T-helper 2 cell (primary cell): ENCODE data around the gene CEP85L.

ENCODE experiments used
- DNase-seq, 5 experiments: peaks; one replicate each; pipeline versions ENCODE4 v3.0.0 to v3.0.0-alpha.2; 2012 to 2022
- total RNA-seq, 2 donors: gene quantifications; one replicate each; lab custom pipeline; 2026; lab: John Stamatoyannopoulos, UW

CEP85L gene
- 169 to 189 reads per million in 2 donors for total RNA-seq

DNA sequence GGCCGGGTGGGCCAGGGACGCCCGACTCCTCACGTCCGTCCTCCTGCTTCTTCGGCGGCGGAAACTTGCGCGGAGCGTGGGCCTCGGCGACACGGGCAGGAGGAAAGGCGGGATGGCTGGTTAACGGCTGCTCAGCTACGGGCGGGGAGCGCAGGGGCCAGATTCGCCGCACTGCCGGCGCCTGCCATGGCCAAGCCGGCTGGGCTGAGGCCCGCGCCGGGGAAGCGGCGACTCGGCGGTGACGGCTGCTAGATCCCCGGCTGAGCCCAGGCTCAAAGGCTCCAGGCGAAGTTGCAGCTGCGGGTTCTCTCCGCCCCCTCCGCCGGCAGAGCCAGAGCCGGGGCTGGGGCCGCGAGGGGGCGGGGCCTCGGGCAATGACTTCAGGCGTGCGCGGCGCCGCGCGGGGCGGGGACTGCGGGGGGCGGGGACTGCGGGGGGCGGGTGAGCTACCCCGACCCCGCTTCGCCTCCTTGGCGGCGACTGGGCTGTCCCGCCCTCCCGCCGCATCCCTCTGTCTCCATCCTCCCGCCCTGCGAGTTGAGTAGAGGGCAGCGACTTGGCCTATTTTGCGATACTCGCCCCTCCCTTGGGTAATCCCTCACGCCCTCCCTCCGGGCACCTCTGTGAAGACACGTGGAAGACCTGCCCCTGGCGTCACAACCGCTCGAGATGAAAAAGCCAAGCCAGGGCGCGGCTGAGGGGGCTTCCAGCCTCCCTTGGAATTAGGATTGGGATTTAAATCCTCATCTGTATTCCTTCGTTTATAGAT is at the start of gene CEP85L:
TSS of gene CEP85L (minus strand) at position 310 of the 769 bp plus-strand sequence. CDS start 322 bp downstream, outside the sequence.
- peak; percentile 82 to 94 (median 88) for DNase-seq

DNA sequence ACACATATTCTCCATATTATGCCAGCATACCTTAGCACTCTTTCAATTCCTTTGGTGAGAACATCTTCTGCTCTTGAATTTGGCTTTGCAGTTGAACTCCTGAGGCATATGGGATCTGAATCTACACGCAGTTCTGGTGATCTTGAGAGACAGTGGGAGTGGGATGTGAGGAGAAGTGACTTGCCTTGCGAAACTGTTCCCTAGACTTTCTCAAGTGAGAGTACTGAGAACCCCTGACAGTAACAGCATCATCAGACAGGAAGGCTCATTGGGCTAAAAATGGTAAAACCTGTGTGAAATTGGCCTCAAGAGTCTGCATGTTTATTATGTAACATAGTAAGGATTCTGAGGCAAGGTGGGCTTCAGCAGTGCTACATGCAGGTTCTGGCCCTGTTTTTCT is 49.1 kb upstream of the CEP85L start:
- no peak for DNase-seq

DNA sequence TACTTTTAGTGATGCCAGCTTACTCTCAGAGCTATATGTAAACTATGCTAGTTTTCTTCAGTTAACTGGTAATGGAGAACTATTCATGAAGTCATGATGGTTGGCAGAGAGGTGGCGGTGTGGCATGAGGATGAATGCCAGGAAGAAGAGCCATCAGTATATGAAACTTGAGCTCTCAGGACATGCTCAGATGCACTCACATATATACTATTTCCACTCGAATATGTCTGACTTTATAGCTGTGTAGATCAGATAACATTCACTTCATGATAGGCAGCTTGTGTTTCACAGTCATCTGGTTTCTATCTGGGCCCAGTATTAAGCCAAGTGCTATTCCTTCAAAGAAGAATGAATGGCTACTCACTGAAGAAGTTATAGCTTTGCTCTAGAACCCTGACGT is 46.2 kb upstream of the CEP85L start:
- DNase-seq: no peak

DNA sequence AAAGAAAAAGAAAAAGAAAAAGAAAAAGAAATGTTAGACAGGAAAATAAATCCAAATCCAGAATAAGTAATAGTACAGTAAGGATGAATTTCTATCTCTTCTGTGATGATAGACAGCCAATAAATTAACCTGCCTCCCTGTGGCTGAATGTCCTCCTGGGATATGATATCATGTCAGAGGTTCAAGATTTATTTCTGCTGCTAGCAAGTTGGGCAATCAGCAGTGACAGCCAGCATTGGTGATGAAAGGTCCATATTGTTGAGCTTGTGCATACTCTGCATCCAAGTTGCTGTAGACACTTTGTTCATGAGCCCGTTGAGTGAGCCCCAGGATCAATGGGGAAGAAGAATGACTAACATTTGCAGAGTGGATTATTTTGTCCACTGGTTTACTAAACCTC is 44.9 kb upstream of the CEP85L start:
- DNase-seq: no peak

DNA sequence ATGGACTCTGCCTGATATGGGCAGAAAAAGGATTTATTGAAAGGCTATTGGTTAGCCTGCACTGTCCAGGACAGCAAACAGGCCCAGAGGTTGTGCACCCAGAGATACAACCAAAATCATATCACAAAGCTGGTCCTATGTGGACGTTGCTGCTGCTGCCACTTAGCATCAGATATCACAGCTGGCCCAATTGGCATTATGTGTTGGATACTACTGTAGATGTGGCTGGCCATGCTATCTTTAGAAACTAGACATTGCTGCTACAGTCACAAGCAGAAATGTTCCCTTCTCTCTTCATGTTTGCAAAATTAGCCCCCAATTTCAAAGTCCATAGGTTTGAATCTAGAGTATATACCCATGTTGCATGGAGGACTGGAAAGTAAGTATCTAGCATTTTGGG is 42.2 kb upstream of the CEP85L start:
- no peak for DNase-seq

DNA sequence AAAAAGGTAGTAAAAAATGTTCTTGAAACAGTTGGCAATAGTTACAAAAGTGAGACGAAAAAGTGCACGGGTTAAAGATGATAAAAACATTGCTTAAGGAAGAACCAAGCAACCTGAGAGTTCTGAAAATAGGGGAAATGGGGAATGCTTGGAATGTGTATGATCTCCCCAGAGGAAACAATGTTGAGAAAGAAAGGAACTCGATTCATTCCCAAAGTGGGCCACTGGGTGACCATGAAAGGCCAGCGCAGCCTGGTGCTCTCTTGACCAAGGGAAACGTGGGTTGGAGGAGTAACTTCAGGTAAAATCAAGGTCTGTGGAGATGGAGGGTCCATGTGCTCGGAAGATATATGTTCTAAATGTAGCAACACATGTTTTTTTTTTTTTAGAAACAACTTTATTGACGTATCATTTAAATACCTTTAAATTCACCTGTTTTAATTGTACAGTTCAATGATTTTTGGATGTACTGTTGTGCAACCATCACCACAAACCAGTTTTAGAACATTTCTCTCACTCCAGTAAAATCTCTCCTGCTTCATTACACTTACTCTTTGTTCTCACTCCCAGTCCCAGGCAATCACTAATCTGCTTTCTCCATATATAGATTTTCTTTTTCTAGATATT is 34.5 kb upstream of the CEP85L start:
- no peak for DNase-seq

DNA sequence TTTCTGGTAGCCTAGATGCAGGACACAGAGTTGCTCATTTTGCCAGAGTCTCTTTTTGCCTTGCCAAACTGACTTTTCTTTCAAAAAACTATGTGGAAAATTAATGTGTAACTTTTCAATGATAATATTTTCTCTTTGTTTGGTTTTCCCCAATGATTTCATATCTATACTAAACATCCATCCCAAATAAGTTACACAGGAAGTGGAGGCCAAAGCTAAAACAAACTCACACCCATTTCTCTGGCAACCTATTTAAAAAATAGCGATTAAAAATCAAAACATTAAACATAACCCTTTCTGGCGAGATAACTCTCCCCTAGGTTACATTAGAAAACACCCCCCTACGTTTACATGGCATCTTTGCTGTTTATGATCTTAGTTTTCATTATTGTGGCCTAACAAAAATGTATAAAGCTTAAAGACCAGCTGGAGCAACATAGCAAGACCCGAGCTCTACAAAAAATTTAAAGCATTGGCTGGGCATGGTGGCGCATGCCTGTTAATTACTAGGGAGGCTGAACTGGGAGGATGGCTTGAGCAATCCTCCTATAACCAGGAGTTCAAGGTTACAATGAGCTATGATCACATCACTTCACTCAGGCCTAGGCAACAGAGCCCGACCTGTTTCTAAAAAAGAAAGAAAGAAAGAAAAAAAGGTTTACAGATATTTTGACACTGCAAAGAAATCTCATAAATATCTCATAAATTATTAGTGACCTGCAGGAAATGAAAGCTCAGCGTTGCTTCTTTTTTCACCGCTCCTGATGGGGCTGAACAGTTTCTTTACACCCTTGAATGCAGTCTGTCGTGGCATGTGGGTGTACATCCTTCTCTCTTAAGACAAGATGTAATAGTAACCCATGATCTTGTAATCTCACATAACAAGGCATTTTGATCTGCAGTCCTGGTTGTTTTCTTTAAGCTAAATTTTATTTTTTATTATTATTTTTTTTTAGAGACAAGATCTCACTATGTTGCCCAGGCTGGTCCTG is 32.8 kb upstream of the CEP85L start:
- DNase-seq: no peak

DNA sequence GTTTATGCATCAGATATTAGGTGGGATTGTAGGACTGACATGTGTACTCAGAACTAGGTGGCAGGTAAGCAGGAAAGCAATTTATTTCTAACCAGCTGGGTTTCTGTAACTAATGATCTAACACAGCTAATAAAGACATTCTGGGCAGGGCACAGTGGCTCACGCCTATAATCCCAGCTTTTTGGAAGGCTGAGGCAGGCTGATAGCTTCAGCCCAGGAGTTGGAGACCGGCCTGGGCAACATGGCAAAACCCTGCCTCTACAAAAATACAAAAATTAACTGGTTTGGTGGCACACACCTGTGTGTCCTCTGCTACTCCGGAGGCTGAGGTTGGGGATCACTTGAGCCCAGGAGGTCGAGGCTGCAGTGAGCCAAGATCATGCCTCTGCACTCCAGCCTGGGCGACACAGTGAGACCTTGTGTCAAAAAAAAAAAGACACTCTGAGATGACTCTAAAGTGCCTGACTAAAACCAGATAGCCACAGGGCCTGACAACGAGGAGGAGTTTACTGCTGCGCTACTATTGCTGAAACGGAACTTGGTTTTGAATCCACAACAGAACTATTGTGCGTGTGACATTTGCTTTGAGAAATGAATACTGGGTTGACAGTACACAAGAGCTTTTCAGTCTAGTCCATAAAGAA is 29.2 kb upstream of the CEP85L start:
- peak in 1 of 5 experiments; percentile 65 for DNase-seq

DNA sequence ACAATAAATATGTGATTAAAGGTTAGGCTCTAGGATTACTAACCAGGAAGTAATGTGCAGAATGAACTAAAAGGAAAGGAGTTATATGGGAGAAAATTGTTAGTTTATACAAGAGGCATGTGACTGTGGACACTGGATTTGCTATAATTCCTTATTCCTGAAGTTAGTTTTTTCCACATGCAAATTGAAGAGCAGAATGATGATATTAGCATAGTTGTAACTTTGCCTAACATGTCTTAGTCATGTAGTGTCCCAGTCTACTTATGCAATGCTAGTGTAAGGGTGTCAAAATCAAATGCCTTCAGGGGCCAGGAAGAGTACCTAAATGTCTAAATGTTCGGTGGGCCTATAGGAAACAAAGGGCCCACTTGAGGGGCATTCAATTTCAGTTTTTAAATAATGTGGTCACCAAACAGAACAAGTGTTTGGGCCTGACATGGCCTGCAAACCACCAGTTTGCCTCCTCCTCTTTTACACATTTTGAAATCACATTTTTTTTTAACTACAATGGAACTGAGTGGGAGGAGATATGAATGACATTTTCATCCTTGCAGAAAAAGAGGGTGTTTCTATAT is 28.0 kb upstream of the CEP85L start:
- DNase-seq: no peak

DNA sequence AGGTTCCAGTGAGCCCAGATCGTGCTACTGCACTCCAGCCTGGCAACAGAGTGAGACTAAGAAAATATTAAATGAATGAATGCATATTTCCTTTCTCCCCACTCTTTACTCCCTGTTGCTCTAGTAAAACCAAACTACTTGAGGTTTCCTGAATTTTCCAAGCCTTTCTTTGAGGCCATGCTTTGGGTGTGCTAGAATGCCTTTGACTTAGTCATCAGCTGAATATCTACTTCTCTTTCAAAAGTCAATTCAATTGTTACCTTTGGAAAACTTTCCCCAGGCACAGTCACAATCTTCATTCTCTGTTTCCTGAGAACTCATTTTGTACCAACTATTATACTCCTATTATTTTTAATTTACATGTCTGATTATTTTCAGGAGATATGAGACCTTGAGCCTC is 27.5 kb upstream of the CEP85L start:
- no peak for DNase-seq

DNA sequence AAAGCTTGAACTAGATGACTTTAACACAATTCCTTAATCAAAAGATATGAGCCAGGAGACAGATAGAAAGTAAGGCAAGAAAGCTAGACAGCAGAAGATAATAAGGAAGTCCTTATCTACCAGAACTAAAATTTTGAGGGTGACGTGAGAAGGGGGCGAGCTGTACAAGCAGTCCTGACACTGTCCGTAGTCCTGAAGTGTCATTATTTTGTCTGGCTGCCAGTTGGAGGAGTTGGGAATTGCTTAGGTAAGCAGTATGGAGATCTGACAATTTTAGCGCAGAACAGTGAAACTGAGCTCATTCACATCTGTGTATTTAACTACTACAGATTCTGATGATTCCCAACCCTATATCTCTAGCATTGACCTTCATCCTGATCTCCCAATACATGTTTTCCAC is 25.8 kb upstream of the CEP85L start:
- no peak for DNase-seq

DNA sequence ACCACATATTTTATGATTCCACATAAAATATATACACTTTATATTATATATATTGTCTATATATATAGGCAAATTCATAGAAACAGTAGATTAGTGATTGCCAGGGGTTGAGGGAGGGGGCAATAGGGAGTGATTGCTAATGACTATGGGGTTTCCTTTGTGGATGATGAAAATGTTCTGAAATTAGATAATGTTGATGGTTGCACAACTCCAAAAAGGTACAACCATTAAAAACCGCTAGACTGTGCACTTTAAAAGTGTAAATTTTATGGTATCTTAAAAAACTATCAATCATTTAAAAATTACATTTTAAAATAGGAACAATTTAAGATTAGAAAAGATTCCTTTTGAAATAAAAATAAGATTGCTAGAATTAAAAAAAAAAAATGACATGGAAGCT is 23.8 kb upstream of the CEP85L start:
- no peak for DNase-seq

DNA sequence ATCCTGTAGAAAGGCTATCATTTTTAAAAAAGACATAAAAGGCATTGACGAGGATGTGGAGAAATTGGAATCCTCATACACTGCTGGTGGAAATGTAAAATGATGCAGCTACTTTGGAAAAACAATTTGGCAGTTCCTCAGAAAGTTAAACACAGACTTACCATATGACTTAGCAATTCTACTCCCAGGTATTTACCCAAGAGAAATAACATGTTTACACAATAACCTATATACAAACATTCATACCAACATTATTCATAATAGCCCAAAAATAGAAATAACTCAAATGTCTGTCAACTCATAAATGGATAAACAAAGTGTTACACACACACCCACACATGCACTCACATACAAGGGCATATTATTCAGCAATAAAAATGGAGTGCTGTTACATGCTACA is 23.4 kb upstream of the CEP85L start:
- no peak for DNase-seq

DNA sequence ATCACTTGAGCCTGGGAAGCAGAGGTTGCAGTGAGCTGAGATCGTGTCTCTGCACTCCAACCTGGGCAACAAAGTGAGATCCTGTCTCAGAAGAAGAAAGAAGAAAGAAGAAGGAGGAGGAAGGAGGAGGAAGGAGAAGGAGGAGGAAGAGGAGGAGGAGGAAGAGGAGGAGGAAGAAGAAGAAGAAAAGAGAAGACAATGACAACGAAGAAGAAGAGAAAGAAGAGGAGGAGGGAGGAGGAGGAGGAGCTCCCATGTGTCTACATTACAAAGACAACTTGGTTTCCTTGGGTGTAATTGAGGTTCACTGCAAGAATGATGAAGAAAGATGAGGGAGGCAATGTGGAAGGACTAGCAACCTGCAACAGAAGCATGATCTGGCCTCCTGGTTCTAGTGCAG is 21.3 kb upstream of the CEP85L start:
- no peak for DNase-seq

DNA sequence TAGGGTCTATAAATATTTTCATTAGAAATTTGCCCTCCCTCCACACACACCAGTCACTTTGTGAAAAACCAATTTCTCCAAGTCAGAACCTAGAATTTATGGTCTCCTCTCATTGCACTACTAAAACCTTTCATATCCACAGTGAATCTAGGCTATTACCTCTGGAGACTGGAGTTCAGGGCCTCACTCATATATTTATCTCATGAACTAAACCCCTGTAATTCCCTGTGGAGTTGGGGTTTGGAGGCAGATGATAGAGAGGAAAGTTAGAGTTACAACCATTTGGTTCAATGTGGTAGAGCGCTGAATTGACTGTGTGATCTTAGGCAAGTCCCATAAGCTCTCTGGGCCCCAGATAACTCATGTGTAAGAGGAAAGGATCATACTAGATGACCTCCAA is 18.2 kb upstream of the CEP85L start:
- no peak for DNase-seq

DNA sequence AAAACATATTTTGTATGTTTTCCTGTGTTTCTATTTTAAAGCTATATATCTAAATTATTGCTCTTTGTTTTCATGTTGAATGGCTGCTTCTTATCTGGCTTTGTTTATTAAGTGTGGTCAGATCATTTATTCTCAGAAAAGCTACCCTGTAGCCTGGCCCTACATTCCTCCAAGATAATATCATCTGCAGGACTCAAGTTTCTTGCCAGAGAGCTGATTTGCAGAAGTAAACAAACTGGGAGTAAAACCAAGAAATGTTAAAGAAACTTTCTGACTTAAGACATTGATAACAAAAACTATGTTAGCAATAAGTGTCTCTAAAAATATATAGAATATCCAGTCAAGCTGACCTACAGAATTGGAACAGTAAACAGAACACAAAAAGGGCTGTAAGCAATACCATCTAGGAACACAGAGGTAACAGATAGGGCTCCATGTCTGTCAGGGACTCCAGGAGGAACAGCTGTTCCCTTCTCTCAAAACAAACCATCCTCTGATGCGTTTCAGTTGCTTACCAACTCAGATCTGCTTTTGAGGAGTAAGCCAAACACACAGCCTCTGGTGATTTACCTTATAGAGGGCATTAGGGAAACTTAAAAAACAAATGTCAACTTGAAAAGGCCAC is 17.5 kb upstream of the CEP85L start:
- no peak for DNase-seq

DNA sequence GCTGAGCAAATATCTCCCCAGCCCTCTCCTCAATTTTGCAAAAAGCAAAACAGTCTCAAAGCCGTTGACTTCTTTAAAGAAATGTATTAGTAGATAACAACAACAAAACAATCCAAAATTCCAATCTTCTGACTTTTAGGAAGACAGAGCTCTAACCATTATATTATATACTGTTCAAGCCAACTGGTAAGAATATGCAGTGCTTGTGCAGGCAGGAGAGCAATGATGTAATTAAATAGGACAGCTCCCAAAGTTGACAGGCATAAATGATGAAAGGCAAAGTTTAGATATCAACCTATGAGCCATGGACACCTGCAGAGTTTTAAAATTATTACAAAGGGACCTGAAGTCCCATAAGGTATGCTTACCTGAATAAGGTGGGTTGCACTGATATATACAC is 16.6 kb upstream of the CEP85L start:
- no peak for DNase-seq

DNA sequence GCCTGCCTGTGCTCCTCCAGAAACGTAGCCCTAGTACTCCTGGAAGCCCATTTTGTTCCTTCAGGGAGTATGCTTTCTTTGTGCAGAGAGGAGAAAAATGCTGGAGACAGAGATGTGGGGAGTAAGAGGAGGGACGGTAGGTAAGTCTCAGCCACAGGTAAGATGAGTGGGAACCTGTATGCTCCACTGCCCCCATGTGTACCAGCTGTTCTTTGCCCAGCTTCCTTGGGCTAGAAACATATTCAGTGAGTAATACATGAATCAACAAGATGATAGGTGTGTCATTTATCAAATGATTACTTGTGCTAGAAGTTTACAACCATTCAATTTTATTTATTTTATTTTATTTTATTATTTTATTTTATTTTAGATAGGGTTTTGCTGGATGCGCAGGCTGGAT is 13.6 kb upstream of the CEP85L start:
- no peak for DNase-seq

DNA sequence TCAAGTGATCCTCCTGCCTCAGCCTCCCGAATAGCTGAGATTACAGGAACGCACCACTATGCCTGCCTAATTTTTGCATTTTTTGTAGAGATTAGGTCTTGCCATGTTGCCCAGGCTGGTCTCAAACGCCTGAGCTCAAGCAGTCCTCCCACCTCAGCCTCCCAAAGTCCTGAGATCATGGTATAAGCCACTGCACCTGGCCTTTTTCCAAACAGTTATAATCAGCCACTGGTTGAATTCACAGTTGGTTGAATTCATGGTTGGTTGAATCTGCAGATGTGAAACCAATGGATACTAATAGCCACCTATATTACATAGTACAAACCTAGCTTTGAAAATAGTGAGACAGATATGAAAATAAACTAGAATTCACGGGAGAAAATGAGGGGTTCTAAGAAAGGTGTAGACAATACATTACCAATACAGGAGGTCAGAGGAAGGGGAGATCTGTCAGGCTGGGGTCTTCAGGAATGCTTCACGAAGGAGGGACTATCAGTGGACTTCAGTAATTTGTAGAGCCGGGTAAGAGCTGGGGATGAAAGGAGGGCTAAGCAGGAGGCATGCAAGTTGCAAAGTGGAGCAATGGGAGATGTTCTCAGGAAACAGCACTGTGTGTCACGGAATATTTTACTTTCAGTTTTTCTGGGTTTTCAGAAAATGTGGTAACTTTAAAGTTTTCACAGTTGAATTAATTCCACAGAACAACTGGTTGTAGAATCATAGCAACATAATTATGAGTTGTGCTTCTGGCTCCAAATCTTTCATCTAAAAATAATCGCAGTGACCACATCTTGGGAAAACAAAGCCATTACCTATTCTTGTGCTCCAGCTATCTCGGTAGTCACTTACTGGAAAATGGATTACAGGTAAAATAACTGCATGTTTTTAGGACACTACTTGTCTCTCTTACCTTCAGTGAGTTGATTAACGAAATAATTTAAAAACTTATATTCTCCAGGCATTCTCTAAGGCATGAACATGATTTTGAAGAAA is 12.9 kb upstream of the CEP85L start:
- peak in 1 of 5 experiments; percentile 45 for DNase-seq

DNA sequence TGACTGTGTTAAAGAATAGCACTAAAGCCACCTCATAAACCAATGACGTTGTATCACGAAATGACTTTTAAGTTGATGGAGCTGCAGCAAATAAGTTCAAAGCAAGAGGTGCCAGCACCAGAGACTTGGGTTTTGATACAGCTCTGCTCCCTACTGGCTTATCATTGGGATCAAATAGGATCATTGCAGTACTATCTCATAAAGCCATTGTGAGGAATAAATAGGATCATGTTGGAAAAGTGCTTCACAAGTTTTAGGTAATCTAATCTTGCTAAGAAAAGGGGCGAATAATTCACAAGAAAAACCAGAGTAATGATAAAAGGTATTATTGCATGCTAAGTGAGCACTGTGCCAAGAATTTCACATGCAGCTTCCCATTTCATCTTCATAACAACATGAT is 10.4 kb upstream of the CEP85L start:
- no peak for DNase-seq

DNA sequence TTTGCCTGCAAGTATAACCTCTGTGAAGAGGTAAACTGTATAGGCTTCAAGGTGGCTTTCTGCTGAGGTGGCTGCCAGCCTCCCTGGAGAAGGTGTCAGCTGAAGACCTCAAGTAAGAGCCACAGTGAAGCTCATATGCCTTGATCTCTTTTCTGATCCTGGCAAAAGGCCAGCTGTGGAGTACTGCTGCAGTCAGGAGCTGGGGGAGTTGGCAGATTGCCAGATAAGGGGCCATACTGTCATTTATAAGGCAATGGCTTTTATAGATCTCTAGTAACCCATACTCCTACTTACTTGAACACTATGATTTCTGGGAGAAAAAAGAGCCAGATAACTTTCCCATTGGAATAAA is 8.8 kb upstream of the CEP85L start:
- DNase-seq: peak in 3 of 5 experiments; percentile 46 to 74 (median 51)
